CD4-positive, alpha-beta T cell treated with Interleukin-4 for 1 hour (primary cell): Measurements from ENCODE around the gene POU2AF1.
"Not testable (repeated sequence)": the region's sequence is repeated elsewhere in the genome, so short reads cannot be mapped to it uniquely, and the experiment has no call there.

Source experiments
- DNase-seq, 2 donors: peaks; one replicate each; pipeline ENCODE4 v3.0.0-alpha.2; 2020 to 2022

POU2AF1 gene

DNA sequence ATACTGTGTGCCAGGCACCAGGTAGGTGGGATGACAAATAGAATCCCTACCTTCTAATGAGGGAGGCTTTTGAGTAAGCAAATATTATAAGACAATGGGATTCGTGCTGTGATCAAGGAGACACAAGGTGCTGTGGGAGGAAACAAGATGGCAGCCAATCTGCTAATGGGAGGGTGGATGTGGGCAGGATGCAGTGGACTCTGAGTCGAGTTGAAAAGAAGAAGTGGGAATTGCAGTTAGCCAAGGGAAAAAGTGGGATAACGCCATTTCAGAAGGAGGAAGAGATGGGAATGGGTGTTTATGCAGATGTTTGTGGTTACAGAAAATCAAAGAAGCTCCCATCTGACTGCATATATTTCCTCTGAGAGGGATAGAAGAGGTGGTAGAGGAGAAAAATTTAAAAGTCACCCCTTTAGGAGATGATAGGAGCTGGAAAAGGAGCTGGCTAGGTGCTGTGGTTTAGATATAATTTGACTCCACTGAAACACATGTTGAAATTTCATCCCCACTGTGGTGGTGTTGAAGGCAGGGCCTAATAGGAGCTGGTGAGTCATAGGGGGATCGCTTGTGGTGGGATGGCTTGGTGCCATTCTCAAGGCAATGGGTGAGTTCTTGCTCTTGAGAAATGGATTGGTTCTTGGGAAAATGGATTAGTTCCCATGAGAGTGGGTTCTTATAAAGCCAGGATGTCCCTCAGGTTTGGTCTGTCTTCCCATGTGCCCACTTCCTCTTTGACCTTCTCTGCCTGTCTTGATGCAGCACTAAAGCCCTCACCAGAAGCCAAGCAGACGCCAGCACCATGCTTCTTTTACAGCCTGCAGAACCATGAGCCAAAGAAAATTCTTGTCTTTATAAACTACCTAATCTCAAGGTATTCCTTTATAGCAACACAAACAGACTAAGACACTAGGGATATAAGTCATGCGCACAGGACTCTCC lies 30.0 kb upstream of the POU2AF1 start:
- no peak for DNase-seq

DNA sequence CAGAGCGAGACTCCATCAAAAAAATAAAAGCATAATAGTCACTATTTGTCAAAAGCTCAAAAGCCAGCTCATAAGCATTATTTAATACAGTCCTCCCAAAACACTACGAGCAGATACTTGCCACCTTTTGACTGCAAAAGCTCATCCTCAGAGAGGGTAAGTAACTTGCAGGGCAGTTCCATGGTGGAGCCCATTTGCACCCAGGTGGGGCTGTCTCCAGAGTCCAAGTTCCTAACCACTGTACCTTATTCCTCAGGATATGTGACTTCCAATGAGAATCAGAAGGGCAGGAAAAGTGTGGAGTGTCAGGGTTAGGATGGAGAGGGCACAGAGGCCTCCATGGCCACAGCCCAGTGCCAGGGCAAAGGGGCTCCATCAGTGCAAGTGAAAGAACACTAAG lies 28.6 kb upstream of the POU2AF1 start:
- no peak for DNase-seq

DNA sequence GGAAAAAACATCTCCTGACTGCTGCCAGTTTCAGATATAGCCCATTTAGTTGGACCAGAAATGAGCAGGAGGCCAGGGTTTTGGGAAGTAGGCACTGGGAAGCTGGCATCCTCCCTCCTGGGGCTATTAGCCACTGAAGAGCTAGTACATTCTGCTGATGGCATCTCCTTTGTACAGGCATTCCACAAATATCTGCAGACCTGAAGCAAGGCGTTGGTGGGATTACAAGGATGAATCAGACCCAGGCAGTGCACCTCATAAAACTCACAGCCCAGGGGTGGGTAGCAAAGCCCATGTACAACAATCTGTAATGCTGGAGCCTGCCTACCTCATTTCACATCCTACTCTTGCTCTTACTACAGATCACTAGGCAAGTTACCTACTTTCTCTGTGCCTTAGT lies 27.5 kb upstream of the POU2AF1 start:
- DNase-seq = no peak

DNA sequence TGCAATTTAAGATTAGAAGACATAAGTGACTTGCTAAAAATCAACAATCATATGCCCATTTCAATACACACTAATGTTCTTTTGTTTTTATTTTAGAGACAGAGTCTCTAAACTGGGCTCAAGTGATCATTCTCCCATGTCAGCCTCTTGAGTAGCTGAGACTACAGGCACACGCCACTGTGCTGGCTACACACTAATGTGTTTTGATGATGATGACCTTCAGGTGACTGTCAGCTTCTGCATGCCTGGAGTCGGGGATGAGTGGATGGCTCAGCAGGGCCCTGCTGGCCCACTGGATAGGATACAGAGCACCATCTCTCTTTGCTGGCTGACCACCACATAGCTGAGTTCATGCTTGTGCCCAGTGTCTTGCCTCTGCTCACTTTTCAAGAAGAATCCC lies 27.0 kb upstream of the POU2AF1 start:
- DNase-seq = no peak

DNA sequence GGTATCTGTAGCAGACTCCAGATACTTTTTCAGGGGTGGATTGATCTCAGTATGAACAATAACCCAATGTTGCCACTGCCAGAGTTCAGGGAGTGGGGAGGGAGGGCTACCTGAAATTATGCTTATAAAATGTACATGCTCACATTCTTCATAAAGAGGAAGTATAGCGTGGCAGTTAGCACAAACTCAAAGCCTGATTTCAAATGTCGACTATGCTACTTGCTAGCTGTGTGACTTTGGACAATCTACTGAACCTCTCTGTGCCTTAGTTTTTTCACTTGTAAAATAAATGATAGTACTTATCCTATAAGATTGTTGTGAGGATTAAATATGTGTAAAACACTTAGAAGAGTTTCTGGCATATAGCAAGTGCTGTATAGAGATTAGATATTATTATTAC lies 26.5 kb upstream of the POU2AF1 start:
- no peak for DNase-seq

DNA sequence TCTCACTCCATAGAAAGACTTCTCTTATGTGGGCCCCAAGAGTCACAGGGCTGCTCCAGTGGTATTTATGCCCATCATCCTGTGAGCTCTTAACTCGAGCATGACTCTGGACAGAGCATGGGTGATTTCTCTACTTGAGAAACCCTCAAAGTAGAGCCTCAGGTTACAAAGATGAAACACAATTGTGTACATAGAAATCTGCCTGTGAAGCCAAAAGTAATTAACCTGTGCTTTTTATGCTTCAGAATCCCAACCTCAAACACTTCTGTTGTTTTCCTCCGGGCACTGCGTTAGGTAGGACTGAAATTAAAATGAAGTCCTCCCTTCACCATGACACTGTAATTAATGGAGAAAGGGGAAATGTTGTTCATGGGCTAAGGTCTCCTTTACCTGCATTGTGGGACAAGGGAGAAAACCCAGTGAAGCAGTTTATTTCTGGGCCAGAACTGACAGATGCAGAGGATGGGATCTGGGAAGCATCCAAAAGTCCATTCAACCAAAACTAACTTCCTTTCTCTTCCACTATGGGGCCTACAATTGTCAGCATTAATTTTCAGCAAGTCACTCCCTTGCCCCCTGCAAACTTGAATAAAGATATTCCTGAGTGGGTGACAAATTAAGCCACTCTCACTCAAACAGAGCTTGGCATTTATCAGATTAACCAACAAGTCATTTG lies 24.1 kb upstream of the POU2AF1 start:
- no peak for DNase-seq

DNA sequence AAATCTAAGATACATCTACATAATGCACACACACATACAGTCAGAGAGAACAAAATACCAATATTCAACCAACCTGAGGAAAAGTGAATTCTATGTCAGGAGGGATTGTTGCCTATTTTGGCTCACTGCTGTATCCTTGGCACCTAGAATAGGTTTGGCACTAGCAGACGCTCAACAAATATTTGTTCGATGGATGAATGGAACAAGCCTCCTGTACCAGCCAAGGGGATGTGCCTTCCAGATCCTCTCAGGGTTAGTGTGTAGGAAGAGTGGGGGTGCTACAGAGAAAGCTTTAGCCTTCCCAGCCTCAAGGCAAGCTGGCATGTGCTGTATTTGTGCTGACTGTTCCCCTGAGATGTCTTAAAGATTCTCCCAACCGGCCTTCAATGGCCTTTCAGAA lies 23.3 kb upstream of the POU2AF1 start:
- DNase-seq = no peak

DNA sequence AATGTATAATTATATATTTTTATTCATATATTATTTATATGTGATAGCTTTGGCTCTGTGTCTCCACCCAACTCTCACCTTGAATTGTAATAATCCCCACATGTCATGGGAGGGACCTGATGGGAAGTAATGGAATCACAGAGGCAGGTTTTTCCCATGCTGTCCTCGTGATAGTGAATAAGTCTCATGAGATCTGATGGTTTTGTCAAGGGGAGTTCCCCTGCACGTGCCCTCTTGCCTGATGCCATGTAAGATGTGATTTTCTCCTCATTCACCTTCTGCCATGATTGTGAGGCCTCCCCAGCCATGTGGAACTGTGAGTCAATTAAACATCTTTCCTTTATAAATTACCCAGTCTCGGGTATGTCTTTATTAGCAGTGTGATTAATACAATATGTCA lies 22.9 kb upstream of the POU2AF1 start:
- DNase-seq = not testable (repeated sequence)

DNA sequence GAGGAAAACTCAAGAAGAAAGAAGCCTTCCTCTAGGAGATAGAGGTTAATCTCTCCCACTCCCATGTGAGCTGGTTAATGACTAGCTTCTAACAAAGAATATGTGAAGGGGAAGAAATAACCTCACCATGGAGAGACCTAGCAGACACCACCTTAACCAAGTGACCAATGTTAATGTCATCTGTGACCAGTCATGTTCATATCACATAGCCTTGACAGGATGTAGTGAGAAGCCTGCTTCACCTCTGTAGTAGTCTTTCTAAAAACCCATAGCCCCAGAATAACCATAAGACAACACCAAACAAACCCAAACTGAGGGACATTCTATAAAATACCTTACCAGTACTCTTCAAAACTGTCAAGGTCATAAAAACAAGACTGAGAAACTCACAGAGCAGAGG lies 21.5 kb upstream of the POU2AF1 start:
- DNase-seq = no peak

DNA sequence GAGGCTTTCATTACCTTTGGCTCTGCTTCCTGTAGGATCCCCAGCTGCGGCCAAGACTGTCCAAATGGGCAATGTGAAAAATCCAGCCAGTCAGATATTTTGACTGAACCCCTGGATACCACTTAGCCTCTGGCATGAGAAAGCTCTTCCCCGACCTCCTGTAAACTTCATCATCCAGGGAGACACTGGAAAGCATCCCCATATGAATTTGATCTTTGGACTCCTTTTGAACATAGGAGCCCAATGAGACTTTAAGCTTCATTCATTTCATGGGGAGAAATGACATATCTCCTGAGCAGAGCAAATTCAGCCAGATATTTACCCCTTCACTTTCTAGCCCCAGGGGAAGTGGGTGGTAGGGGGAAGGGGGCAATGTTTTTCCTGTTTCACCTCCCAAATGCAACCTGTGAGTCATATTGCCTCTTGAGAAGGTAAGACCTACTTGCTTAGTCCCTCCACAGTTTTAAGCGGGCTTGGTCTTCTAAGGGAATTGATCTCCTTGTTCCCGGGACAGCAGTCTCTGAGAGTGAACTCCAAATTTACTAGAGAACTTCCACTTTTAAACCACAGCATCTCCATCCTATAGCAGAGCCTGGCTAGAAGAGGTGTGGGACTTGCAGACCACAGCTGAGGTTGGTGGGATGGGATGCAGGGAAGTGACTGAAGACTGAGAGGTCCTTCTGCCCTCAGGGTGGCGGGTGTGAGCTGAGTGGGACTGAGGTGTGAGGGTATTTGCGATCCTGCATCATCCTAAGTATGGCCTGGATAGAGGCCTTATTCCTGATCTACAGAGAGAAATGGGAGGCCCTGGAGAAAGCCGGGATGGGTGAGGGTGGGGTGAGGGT lies 20.3 kb upstream of the POU2AF1 start:
- DNase-seq = no peak

DNA sequence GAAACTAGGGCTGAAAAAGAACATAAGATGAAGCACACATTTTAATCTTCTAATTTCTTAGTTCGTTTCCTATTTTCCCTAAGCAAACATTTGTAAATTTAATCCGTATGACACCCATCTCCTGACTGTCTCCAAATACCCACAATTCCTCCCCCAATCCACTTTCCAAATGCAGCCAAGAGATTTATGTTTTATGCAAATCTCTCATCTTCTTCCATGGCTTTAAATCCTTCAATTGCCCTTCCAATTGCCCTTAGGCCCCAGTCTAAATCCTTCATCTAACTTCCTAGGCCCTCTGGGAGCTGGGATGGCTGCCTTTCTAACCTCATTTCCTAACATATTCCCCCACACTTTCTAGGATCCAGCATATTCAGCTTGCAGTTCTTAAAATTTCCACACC lies 18.0 kb upstream of the POU2AF1 start:
- no peak for DNase-seq

DNA sequence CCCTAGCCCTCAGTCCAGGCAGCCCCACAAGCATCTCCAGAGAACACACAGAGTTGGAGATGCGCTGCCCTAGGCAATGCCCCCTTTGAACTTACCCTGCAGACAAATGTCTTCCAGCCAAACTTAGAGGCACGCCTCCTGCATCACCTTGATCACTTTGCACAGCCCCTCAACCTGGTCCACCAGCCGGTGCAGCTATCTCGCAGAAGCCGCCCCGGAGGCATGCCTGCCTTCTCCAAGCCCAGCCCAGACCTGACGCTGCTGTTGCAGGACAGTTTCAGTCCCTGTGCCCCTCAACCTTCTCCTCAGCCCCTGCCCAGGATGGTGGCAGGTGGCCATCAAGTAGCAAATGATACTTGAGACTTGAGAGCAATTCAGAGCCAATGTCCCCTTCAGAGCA lies 16.7 kb upstream of the POU2AF1 start:
- no peak for DNase-seq

DNA sequence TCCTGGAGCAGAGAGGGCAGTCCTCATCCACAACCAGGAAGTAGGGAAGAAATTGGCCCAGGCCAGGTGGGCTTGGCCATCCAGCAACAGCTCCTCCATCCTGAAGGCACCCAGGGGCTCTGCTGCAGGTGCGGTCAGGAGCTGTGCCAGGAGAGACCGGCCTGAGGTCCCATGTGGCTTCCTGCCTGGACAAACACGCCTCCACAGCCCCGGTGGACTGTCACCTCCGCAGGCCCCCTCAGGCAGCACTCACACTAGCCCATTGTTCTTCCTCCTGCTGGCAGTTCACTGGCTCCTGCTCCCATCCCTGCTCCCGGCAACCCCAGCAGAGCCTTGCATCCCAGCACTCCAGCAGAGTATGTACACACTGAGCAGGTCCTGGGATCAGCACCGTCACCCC lies 16.0 kb upstream of the POU2AF1 start:
- no peak for DNase-seq

DNA sequence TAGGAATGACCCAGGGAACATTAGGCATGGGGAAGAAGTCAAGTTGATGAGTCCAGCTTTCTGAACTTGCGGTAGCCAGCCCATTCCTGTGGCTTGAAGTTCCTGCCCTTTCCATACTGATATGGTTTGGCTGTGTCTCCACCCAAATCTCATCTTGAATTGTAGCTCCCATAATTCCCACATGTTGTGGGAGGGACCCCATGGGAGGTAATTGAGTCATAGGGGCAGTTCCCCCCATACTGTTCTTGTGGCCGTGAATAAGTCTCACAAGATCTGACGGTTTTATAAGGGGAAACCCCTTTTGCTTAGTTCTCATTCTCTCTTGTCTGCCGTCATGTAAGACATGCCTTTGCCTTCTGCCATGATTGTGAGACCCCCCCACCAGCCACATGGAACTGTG lies 15.1 kb upstream of the POU2AF1 start:
- DNase-seq = not testable (repeated sequence)

DNA sequence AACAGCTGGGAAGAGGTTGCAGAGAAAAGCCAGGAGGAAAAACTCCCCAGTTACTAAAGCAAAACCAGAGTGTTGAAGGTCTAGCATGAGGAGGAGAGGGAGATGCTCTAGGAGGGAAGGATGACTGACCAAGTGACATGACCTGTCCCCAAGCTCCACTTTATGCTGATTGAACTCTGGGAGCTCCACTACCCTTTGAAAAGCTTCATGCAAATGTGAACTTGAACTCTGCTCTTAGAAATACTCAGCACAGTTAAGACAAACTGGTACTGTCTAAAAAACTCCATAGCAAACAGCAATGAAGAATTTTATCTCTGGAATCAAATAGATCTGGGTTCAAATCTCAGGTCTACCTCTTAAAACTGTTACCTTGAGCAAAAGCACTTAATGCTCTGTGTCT lies 14.5 kb upstream of the POU2AF1 start:
- DNase-seq = no peak

DNA sequence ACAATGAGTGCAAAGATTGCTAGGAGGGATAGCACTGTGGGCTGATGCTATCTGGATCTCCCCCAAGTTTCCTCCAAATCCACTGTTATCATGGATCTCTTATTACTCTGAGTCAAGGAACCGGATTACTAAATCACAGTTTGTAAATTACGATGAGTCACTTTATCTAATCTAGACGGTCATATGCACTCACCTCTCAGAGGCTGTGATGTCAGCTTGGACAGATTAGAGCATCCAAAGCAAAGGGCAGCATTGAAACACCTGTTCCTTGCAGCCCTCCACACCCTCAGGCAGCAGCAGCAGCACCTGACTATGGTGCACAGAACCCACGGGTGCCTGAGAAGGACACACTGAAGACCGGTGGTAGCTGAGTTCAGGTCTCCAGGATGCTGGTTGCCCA lies 14.0 kb upstream of the POU2AF1 start:
- no peak for DNase-seq

DNA sequence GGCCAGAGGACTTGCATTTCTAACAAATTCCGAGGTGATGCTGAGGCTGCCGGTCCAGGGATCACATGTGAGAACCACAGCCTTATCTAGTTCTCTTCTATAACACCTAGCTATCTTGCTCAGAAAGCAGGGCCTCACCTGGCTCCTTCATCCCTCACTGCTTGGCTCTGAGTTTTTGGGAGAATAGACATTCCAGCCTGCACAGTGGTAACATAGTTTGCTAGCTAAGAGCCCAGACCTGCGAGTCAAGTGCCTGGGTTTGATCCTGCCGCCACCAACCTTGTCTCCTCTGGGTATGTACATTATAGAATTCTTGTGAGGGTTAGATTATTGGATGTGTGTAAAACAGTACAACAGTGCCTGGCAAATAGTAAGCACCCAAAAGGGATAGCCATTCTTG lies 13.5 kb upstream of the POU2AF1 start:
- no peak for DNase-seq

DNA sequence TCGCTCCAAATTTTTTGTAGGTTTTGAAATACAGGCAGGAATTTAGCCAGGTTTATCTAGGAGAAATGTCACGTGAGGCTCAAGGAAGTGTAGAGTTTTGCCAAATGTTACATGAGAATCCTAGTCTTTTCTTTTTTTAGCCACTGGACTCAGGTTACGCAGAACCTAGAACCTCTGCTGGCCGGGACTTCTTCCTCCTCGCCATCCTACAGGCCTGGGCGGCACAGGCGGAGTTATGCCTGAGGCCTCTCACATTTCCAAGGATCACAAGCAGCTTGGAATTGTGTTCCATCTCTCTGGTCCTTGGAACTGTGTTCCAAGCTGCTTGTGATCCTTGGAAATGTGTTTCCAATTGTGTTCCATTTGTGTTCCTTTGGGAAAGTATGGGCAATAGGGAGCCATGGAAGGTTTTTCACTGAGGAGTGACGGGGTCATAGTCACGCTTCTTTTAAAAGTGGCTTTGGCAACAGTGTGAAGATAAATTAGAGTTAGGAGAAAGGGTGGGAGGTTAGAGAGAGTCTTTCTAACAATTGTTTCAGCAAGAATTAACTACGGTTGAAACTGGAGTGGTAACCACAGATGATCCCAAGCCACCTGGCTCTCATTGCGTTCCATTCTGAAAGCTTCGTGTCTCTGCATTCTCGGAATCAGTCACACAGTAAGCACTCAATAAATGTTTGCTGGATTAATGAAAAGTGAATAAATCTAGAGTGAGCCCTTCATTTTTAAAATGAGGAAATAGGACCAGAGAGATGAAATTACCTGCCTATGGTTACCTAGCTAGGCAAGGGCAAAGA lies 12.5 kb upstream of the POU2AF1 start:
- no peak for DNase-seq

DNA sequence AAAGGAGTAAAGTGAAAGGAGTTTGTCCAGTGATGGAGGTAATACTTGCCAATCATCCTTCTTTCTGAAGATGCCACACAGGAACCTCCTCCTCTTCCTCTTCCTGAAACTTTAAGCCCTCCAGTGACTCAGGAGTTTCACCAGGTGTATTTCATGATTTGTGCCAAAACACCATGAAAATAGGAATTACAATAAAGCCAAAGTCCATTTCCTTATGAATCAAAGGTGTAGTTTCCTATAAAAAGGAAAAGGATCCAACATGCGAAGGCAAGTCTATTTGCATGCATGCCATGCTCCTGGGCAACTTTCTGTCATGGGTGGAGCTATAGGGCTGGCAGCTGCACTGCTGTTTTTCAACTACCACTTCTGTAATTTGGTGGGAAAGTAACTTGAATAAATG lies 9.8 kb upstream of the POU2AF1 start:
- no peak for DNase-seq

DNA sequence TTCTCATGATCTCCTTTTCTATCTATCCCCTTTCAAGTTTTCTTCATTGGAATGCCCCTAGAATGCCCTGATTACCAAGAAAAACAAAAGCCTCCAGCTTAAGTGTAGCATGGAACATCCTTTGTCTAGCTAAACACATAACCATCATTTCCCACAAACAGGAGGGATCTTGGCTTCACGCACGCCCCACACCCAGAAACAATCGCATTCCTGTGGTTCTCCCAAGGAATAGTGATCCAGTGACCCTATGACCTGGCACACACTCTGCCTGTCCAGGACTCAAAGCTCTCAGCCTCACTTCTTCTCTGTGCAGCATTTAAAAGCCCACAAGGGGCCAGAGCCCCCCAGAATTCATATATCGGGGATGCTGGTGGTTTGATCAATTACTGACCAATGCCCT lies 9.3 kb upstream of the POU2AF1 start:
- DNase-seq = no peak

DNA sequence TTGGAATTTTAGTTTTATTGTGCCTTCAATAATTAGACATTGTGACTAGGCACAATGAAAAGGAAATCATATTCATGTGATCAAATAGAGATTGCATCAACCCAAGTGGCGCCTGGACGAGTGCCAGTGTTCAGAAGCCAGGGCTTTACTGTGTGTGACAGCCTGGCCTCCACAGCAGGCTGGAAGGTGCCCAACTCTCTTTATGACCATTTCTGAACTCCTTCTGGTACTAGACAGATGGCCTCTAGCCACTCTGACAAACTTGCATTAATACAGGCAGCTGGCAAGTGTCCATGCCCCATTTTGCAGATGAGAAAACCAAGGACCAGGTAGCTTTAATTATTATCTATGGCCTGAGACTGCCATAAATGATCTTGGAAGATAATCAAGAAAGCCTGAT lies 8.3 kb upstream of the POU2AF1 start:
- no peak for DNase-seq

DNA sequence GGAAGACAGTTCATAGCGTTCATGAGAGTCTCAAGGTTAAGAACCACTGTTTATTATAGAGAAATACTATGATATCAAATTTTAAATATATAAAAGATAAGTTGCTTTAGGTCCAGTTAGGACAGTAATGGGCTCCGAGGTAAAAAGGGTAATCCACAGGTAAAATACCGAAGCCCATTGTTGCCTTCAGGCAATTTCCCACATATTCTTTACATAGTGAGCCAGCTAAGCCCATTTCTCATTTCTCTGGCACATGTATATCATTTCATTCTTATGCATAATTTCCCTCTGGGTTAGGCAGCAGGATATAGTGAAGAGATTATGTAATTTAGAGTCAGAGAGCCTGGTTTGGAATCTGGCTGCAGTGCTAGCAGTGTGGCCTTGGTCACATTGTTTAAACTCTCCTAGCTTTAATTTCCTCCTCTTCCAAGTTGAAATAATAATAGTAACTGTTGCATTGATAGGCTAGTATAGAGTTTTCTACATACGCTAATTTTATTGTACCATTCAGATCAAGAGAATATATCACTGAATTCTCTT lies 7.6 kb upstream of the POU2AF1 start:
- no peak for DNase-seq
